H1 (cell line): Measurements from ENCODE around the gene TCF4. TPM values are rescaled to one million over a fixed set of nuclear protein-coding genes. Genes with fewer than 3 reads are reported as not detected.

Experiments used
- CTCF ChIA-PET: fragments of 300-600 bp; sonication (Branson Sonifier 250); formaldehyde crosslinking; loops from one replicate; lab custom pipeline; 2021; ENCODE audit not compliant: partially characterized antibody; lab: Charles Lee
- POLR2A ChIA-PET: fragments of 300-600 bp; sonication (Branson Sonifier 250); formaldehyde crosslinking; loops from one replicate; lab custom pipeline; 2021; ENCODE audit warnings: inconsistent platforms; ENCODE audit not compliant: partially characterized antibody; lab: Charles Lee
- DNase-seq, 2 experiments: peaks; one replicate each; pipeline versions ENCODE4 v3.0.0 to v3.0.0-alpha.2; 2010 to 2022; ENCODE audit warnings: low spot score in 2 of 2, low read depth in 1 of 2, mixed read lengths in 1 of 2
- FAIRE-seq: peaks from 2 replicates; lab custom pipeline; 2011; peaks lifted over from hg19 to GRCh38; lab: Jason Lieb, UNC
- H2AFZ ChIP-seq: 2 replicates; pipeline ENCODE4 v1.8.1; 2012; ENCODE audit warnings: low read length, inconsistent platforms
- H2AK5ac ChIP-seq: 2 replicates; pipeline ENCODE4 v1.6.1; 2013; ENCODE audit warnings: low read depth, low read length
- H2BK120ac ChIP-seq: replicated peaks from 2 replicates; pipeline ENCODE3; 2013; ENCODE audit warnings: low read depth, low read length, inconsistent platforms
- H2BK12ac ChIP-seq: 2 replicates; pipeline ENCODE4 v1.6.1; 2013; ENCODE audit warnings: low read depth, low read length
- H2BK15ac ChIP-seq: 2 replicates; pipeline ENCODE4 v1.6.1; 2013; ENCODE audit warnings: low read length
- H2BK20ac ChIP-seq: 2 replicates; pipeline ENCODE4 v1.6.1; 2013; ENCODE audit warnings: low read length
- H2BK5ac ChIP-seq: 2 replicates; pipeline ENCODE4 v1.6.1; 2013; ENCODE audit warnings: low read depth, low read length
- H3K14ac ChIP-seq: 2 replicates; pipeline ENCODE4 v1.6.1; 2013; ENCODE audit warnings: inconsistent platforms; ENCODE audit not compliant: insufficient read length
- H3K18ac ChIP-seq: 2 replicates; pipeline ENCODE4 v1.6.1; 2013; ENCODE audit warnings: low read length; ENCODE audit errors: extremely low read depth
- H3K23ac ChIP-seq: 2 replicates; pipeline ENCODE4 v1.6.1; 2013; ENCODE audit warnings: inconsistent platforms; ENCODE audit not compliant: insufficient read length
- H3K23me2 ChIP-seq: 2 replicates; pipeline ENCODE4 v1.6.1; 2013; ENCODE audit warnings: low read depth, low read length
- H3K27ac ChIP-seq: 2 replicates; pipeline ENCODE4 v1.6.1; 2011; ENCODE audit warnings: low read depth, low read length, inconsistent platforms
- H3K27me3 ChIP-seq, 4 experiments: replicated peaks in 1 of 4; 1 replicate in 1 of 4; 2 replicates in 3 of 4; pipeline versions ENCODE4 v1.6.1 to v1.8.1; 2011 to 2013; ENCODE audit warnings: low read length in 3 of 4, mild to moderate bottlenecking in 3 of 4, inconsistent platforms in 2 of 4, mixed read lengths in 2 of 4, moderate library complexity in 1 of 4; ENCODE audit not compliant: control insufficient read depth in 3 of 4, insufficient read depth in 3 of 4; ENCODE audit errors: extremely low read depth in 1 of 4
- H3K36me3 ChIP-seq, 4 experiments: 2 replicates each; pipeline versions ENCODE4 v1.6.1 to v1.8.1; 2011 to 2013; ENCODE audit warnings: mild to moderate bottlenecking in 4 of 4, low read length in 3 of 4, moderate library complexity in 2 of 4, control low read depth in 1 of 4, inconsistent platforms in 1 of 4; ENCODE audit not compliant: insufficient read depth in 4 of 4, control insufficient read depth in 2 of 4
- H3K4ac ChIP-seq: replicated peaks from 2 replicates; pipeline ENCODE3; 2013; ENCODE audit warnings: low read length, low read depth, mixed read lengths, inconsistent platforms; ENCODE audit not compliant: insufficient read length
- H3K4me1 ChIP-seq, 4 experiments: replicated peaks in 1 of 4; 1 replicate in 1 of 4; 2 replicates in 3 of 4; pipeline versions ENCODE4 v1.6.1 to v1.8.1; 2011 to 2013; ENCODE audit warnings: low read length in 3 of 4, inconsistent platforms in 2 of 4, mixed read lengths in 1 of 4; ENCODE audit not compliant: insufficient read depth in 4 of 4, control insufficient read depth in 3 of 4
- H3K4me2 ChIP-seq, 2 experiments: 2 replicates each; pipeline versions ENCODE4 v1.6.1 to v1.8.1; 2011 to 2013; ENCODE audit warnings: low read depth in 2 of 2, low read length in 2 of 2, control low read depth in 1 of 2, inconsistent platforms in 1 of 2, mild to moderate bottlenecking in 1 of 2; ENCODE audit not compliant: insufficient read depth in 1 of 2
- H3K4me3 ChIP-seq, 4 experiments: fragments of 200-600, 300-600 bp in 1 of 4; sonication (generic), shearing (Covaris generic), sonication (Bioruptor Twin) in 1 of 4; 2 replicates each; pipeline versions ENCODE4 v1.5.1 to v1.8.1; 2011 to 2016; ENCODE audit warnings: low read length in 4 of 4, low read depth in 3 of 4, control low read depth in 2 of 4, inconsistent platforms in 2 of 4, mild to moderate bottlenecking in 2 of 4, mixed read lengths in 1 of 4, moderate library complexity in 1 of 4; ENCODE audit not compliant: insufficient read depth in 2 of 4; ENCODE audit errors: extremely low read depth in 1 of 4
- H3K56ac ChIP-seq: replicated peaks from 2 replicates; pipeline ENCODE3; 2013; ENCODE audit warnings: low read depth, mild to moderate bottlenecking, mixed read lengths, low read length, inconsistent platforms; ENCODE audit not compliant: insufficient read length
- H3K79me1 ChIP-seq: 2 replicates; pipeline ENCODE4 v1.6.1; 2013; ENCODE audit warnings: low read depth, low read length, control low read depth
- H3K79me2 ChIP-seq, 2 experiments: 2 replicates each; pipeline versions ENCODE4 v1.6.1 to v1.8.1; 2012 to 2013; ENCODE audit warnings: low read length in 2 of 2, mild to moderate bottlenecking in 2 of 2, inconsistent platforms in 1 of 2; ENCODE audit not compliant: insufficient read depth in 2 of 2, control insufficient read depth in 1 of 2
- H3K9ac ChIP-seq, 4 experiments: replicated peaks in 1 of 4; 1 replicate in 1 of 4; 2 replicates in 3 of 4; pipeline versions ENCODE4 v1.6.1 to v1.8.1; 2011 to 2013; ENCODE audit warnings: low read depth in 3 of 4, low read length in 3 of 4, control low read depth in 2 of 4, mild to moderate bottlenecking in 2 of 4, moderate library complexity in 2 of 4, inconsistent platforms in 1 of 4; ENCODE audit errors: extremely low read depth in 1 of 4
- H3K9me3 ChIP-seq, 2 experiments: 2 replicates each; pipeline versions ENCODE4 v1.6.1 to v1.8.1; 2012 to 2013; ENCODE audit warnings: mild to moderate bottlenecking in 2 of 2, moderate library complexity in 2 of 2, control low read depth in 1 of 2, inconsistent platforms in 1 of 2, low read depth in 1 of 2, low read length in 1 of 2, mixed read lengths in 1 of 2; ENCODE audit not compliant: insufficient read depth in 2 of 2
- H4K20me1 ChIP-seq, 2 experiments: replicated peaks in 1 of 2; 2 replicates each; pipeline versions ENCODE3 to v1.8.1; 2011 to 2013; ENCODE audit warnings: inconsistent platforms in 2 of 2, low read length in 2 of 2, mild to moderate bottlenecking in 1 of 2; ENCODE audit not compliant: insufficient read depth in 2 of 2, control insufficient read depth in 1 of 2
- H4K5ac ChIP-seq: 2 replicates; pipeline ENCODE4 v1.6.1; 2013; ENCODE audit warnings: low read length, low read depth, mixed read lengths, inconsistent platforms; ENCODE audit not compliant: insufficient read length
- H4K8ac ChIP-seq: 2 replicates; pipeline ENCODE4 v1.8.0; 2013; ENCODE audit warnings: mild to moderate bottlenecking, moderate library complexity, low read length, inconsistent platforms; ENCODE audit not compliant: insufficient read depth; ENCODE audit errors: extremely low read depth
- H4K91ac ChIP-seq: replicated peaks from 2 replicates; pipeline ENCODE3; 2013; ENCODE audit warnings: low read length, mixed read lengths, inconsistent platforms; ENCODE audit not compliant: insufficient read length
- BACH1 ChIP-seq: IDR thresholded peaks from 2 replicates; pipeline ENCODE4 v1.6.1; 2012; ENCODE audit warnings: low read length, improper control_type of control experiment
- BCL11A ChIP-seq, 2 experiments: IDR thresholded peaks; one replicate each; pipeline ENCODE4 v1.6.1; 2011; ENCODE audit warnings: low read depth in 2 of 2, low read length in 2 of 2, mild to moderate bottlenecking in 2 of 2
- CEBPB ChIP-seq: IDR thresholded peaks from 2 replicates; pipeline ENCODE4 v1.6.1; 2012; ENCODE audit warnings: low read depth, low read length
- POLR2AphosphoS5 ChIP-seq: IDR thresholded peaks from 2 replicates; pipeline ENCODE4 v1.6.1; 2011; ENCODE audit warnings: low read depth, low read length
- RAD21 ChIP-seq, 2 experiments: IDR thresholded peaks in 1 of 2; conservative IDR thresholded peaks in 1 of 2; 2 replicates each; pipeline ENCODE4 v1.6.1; 2011; ENCODE audit warnings: low read depth in 2 of 2, low read length in 2 of 2, improper control_type of control experiment in 1 of 2, inconsistent platforms in 1 of 2, mild to moderate bottlenecking in 1 of 2, moderate library complexity in 1 of 2
- RBBP5 ChIP-seq: IDR thresholded peaks from 2 replicates; pipeline ENCODE4 v1.7.1; 2012; ENCODE audit warnings: low read depth, mild to moderate bottlenecking, inconsistent platforms, low read length, moderate library complexity, borderline replicate concordance
- SIRT6 ChIP-seq: IDR thresholded peaks from one replicate; pipeline ENCODE4 v1.7.1; 2012; ENCODE audit warnings: low read length, inconsistent platforms
- SP2 ChIP-seq: IDR thresholded peaks from 2 replicates; pipeline ENCODE4 v1.6.1; 2012; ENCODE audit warnings: mild to moderate bottlenecking, low read length, inconsistent platforms
- TAF1 ChIP-seq: IDR thresholded peaks from 2 replicates; pipeline ENCODE4 v1.6.1; 2011; ENCODE audit warnings: mild to moderate bottlenecking, low read depth, low read length
- TEAD4 ChIP-seq: IDR thresholded peaks from 2 replicates; pipeline ENCODE4 v1.6.1; 2012; ENCODE audit warnings: low read depth, low read length, inconsistent platforms, mixed read lengths
- WGBS, 2 experiments: shearing (Covaris generic) in 1 of 2; methylation state at CpG; one replicate each; pipeline versions ENCODE4 v1.1.6 to v1.1.7; 2013 to 2015; ENCODE audit warnings: low lambda C conversion rate in 2 of 2, mixed read lengths in 2 of 2, inconsistent platforms in 1 of 2, low coverage in 1 of 2, missing lambda C conversion rate in 1 of 2; ENCODE audit not compliant: insufficient replicate concordance in 2 of 2, insufficient coverage in 1 of 2, insufficient read length in 1 of 2; ENCODE audit errors: extremely low coverage in 1 of 2, missing lambda C conversion rate in 1 of 2; 5-methylcytosine and 5-hydroxymethylcytosine counted together
- polyA plus RNA-seq, 7 experiments: library from polyadenylated mRNA; depleted of rRNA in 3 of 7; stranded (reverse) in 5 of 7; unstranded in 2 of 7; fragments of >200 nt in 5 of 7; fragments of 200-250 nt in 2 of 7; gene quantifications; 1 replicate in 5 of 7; 2 replicates in 1 of 7; 4 replicates in 1 of 7; pipeline versions ENCODE4 v1.2.1 to v1.2.3, GENCODE V29; 2011 to 2013; ENCODE audit warnings: missing spikeins in 2 of 7, mixed read lengths in 2 of 7
- total RNA-seq: library from RNA; stranded (reverse); fragmentation: NEBNext Ultra II Directional; extraction: Animal tissue kit (Norgen Biotek cat#: 25700); gene quantifications from 2 replicates; pipeline ENCODE4 v1.2.1, GENCODE V29; 2021
- TF ChIP-seq, protein P1 (sequence below), 3 experiments: IDR thresholded peaks; 1 replicate in 2 of 3; 2 replicates in 1 of 3; pipeline versions ENCODE4 v1.5.1 to v1.6.1; 2011; ENCODE audit warnings: low read length in 3 of 3, mild to moderate bottlenecking in 3 of 3, inconsistent platforms in 2 of 3, low read depth in 1 of 3, moderate library complexity in 1 of 3; ENCODE audit not compliant: insufficient read depth in 1 of 3; ENCODE audit errors: control extremely low read depth in 1 of 3
- TF ChIP-seq, protein P2 (sequence below): IDR thresholded peaks from 2 replicates; pipeline ENCODE4 v1.6.1; 2012; ENCODE audit warnings: inconsistent platforms

TCF4 gene
- total and polyA plus RNA-seq, 2 of the 8 experiments (the other 6 are each of a cell fraction or from before 2014, with no cell fraction given), result 59.3 to 118 TPM

DNA sequence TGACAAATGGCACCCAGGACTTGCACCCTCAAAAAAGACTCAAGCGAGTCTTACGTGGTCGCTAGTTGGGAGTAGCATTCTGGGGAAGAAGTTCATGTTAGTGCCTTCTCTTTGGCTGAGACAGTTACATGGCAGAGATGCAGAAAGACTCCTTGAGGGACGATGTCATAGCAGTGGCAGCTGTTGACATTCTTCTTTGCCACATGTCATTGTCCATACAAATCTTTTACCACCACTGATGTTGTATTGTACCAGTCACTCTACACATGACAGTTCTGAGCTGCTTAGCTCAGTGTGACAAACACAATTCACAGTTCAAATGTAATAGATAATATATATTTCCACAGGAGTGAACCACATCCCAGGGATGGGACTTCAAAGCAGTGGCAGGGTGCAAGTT is 197.1 kb downstream of the TCF4 start:
- DNase-seq, result no peak
- Histone ChIP-seq H3K23ac (no peak overlapping the region), H2BK12ac (no peak overlapping the region), H3K9me3 (no peaks in the 10 kb centered on the region), H3K27ac (no peak overlapping the region), H2AK5ac (no peak overlapping the region), H3K56ac (no peak overlapping the region), H3K36me3 (no peaks in the 10 kb centered on the region), H3K4me1 (no peaks in the 10 kb centered on the region; a peak in 2 of 7 replicates), H2BK20ac (no peak overlapping the region), H3K4me2 (no peak overlapping the region), H2AFZ (no peak overlapping the region), H3K14ac (no peak overlapping the region), H2BK120ac (no peak overlapping the region), H2BK15ac (no peak overlapping the region), H3K4me3 (no peak overlapping the region), H3K79me2 (peaks cover 0 to 66% of the 10 kb centered on the region in 2 experiments; a peak in 3 of 4 replicates), H3K79me1 (peaks cover 7% of the 10 kb centered on the region; the same call in 1 of the 2 replicates), H3K4ac (no peak overlapping the region), H4K20me1 (peaks cover 0 to 2% of the 10 kb centered on the region in 2 experiments), H3K18ac (no peak overlapping the region), H4K91ac (no peak overlapping the region), H3K9ac (no peak overlapping the region), H4K8ac (no peak overlapping the region), H2BK5ac (no peak overlapping the region), H4K5ac (no peak overlapping the region), H3K27me3 (no peaks in the 10 kb centered on the region), H3K23me2 (no peaks in the 10 kb centered on the region)
- WGBS, 2 experiments, result 99% methylated on average over 4 of the region's 4 CpGs; no CpG with 5 or more reads in 1 of the 2 experiments
- FAIRE-seq, result no peak
- CTCF ChIA-PET, result interaction anchor here (0.5 to 1.3 kb wide), 3 partner anchors 12 to 166 kb away, joined by 3 read pairs; no protein-coding TSS in a partner anchor
- POLR2A ChIA-PET, result interaction anchor here (1.2 kb wide), 1 partner anchor 11 kb away, joined by 3 read pairs; no protein-coding TSS in a partner anchor
- no peak for TF ChIP-seq BCL11A (IDR thresholded peaks at IDR 0.05; ENCODE audit: low read depth in 2 of 2, low read length in 2 of 2)
- TF ChIP-seq SIRT6, result no peak
- no peak for TF ChIP-seq POLR2AphosphoS5
- TF ChIP-seq TEAD4, result no peak
- no peak for TF ChIP-seq CEBPB
- TF ChIP-seq, protein P1, sequence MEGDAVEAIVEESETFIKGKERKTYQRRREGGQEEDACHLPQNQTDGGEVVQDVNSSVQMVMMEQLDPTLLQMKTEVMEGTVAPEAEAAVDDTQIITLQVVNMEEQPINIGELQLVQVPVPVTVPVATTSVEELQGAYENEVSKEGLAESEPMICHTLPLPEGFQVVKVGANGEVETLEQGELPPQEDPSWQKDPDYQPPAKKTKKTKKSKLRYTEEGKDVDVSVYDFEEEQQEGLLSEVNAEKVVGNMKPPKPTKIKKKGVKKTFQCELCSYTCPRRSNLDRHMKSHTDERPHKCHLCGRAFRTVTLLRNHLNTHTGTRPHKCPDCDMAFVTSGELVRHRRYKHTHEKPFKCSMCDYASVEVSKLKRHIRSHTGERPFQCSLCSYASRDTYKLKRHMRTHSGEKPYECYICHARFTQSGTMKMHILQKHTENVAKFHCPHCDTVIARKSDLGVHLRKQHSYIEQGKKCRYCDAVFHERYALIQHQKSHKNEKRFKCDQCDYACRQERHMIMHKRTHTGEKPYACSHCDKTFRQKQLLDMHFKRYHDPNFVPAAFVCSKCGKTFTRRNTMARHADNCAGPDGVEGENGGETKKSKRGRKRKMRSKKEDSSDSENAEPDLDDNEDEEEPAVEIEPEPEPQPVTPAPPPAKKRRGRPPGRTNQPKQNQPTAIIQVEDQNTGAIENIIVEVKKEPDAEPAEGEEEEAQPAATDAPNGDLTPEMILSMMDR (IDR thresholded peaks at IDR 0.05; ENCODE audit: control extremely low read depth in 1 of 3, insufficient read depth in 1 of 3, low read depth in 1 of 3, low read length in 3 of 3), result no peak
- no peak for TF ChIP-seq SP2
- TF ChIP-seq RBBP5, result no peak
- TF ChIP-seq RAD21 (IDR thresholded peaks at IDR 0.05 in 1 of 2, conservative IDR thresholded peaks at IDR 0.05 in 1 of 2; ENCODE audit: low read depth in 2 of 2, low read length in 2 of 2), result no peak
- TF ChIP-seq TAF1, result no peak
- TF ChIP-seq, protein P2, sequence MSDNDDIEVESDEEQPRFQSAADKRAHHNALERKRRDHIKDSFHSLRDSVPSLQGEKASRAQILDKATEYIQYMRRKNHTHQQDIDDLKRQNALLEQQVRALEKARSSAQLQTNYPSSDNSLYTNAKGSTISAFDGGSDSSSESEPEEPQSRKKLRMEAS, result no peak
- TF ChIP-seq BACH1, result no peak
